NCI-H2029 treated with DMSO at 0.1 percent for 48 hours (cell line): ENCODE results near the gene IPCEF1.

Experiments
- DNase-seq: peaks from one replicate; lab custom pipeline; 2025; lab: John Stamatoyannopoulos, UW

IPCEF1 gene

DNA sequence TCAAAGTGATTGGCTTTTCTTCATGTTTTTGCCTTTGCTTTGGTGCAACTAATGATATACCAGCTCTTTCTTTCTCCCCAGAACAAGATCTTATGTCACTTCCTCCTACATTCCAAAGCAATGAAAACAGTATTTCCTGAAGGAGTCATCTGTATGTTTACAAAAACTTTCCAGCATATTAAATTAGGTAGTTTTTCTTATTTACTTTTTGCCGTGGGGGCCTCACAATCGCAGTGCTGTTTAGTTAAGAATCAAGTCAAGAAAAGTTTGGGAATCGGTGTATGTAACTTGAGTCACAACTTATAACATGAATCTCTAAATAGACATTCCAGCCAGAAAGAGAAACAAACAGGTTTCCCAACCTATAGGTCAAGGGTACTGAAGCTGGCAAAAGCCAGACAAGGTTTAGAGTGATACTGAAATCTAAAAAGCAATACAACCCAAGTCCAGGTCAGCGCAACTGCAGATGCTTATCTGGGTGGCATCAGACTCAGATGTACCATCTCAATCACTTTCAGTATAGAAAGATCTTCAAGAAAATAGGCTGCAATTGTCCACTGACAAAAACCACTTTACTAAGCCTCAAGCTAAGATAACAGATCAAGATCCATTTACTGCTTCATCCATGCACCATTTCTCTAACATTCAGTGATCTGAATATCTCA lies 63.6 kb downstream of the IPCEF1 start:
- no peak for DNase-seq

GRCh38 chr6:154292066-154292465 lies 64.5 kb downstream of the IPCEF1 start:
- DNase-seq = no peak

DNA sequence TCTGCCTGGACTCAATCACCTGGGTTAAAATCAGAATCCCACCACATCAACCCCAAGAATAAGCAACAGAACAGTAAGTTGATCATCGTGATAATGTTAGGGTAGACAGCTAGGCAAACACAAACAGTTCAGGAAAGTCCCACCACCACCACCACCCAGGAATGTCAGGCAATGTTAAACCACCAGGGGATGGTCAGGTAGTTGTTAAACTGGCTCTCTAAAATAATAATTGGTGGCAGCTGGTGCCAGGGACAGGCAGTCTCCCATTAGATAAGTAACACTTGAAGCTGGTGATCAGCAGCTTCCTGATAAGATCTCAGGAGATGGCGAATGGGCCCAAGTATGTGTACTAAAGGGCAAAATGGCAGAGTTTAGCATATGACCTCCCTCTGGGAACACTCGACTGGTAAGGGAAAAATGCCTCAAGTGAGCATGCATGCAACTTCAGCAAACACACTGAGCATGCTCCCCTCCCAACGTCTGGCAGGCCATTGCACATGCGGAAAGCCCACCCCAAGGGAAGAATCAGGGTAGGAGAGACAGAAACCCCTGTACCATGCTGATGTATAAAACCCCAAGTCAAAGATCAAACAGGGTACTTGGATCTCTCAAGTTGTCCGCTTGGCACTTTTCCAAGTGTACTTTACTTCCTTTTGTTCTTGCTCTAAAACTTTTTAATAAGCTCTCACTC lies 66.6 kb downstream of the IPCEF1 start:
- DNase-seq = no peak

- DNase-seq = no peak
These were observed 70.8 kb downstream of the IPCEF1 start for GRCh38 chr6:154285826-154286225.

DNA sequence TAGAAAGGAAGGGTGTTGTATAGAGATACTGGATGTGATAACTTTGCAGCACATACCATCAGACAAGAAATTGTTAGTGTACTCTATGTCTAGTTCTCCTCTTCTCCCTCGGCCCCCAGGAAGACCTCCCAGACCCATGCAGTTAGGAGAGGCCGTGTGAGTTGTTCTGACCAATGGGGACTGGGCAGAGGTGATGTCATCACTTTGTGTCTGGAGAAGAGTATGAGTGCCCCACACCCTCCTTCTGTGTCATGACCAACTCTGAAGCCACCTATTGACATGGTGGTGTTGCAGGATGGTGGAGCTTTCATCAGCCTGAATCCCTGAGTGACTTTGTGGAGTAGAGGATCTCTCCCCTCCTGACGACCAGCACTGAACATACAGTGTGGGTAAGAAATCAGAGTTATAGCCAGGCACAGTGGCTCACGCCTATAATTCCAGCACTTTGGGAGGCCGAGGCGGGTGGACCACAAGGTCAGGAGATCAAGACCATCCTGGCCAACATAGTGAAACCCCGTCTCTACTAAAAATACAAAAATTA lies 72.2 kb downstream of the IPCEF1 start:
- no peak for DNase-seq

DNA sequence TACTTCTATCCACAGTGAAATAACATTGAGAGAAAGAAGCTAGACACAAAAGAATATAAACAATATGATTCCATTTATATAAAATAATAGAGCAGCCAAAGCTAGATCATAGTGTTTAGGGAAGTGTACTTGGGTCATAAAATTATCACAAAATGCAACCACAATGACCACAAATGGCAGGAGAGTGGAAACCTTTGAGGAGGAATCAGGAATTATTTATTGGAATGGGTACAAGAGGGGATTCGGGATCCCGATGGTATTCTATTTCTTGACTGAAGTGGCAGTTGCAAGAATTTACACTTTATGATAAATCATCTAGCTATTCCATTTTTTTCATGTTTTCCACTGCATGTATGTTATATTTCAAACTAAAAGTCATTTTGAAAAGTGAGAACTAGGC lies 76.1 kb downstream of the IPCEF1 start:
- DNase-seq = no peak

DNA sequence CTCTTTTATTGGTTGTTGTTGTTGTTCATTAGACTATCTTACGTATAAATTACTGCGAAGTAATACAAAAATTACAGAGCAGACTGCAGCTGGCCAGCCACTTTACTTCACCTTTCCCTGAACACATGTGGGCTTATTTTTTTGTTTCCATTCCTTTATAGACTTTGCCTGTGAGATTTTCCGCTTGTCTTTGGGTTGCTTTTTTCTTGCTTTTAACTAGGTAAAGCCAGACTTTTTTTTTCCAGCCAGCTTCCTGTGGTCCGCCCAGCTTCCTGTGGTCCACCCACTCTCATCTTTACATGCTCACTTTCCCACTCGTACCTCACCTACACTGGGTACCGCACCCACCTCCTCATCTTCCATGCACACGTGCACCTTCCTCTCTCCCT lies 79.0 kb downstream of the IPCEF1 start:
- no peak for DNase-seq

DNA sequence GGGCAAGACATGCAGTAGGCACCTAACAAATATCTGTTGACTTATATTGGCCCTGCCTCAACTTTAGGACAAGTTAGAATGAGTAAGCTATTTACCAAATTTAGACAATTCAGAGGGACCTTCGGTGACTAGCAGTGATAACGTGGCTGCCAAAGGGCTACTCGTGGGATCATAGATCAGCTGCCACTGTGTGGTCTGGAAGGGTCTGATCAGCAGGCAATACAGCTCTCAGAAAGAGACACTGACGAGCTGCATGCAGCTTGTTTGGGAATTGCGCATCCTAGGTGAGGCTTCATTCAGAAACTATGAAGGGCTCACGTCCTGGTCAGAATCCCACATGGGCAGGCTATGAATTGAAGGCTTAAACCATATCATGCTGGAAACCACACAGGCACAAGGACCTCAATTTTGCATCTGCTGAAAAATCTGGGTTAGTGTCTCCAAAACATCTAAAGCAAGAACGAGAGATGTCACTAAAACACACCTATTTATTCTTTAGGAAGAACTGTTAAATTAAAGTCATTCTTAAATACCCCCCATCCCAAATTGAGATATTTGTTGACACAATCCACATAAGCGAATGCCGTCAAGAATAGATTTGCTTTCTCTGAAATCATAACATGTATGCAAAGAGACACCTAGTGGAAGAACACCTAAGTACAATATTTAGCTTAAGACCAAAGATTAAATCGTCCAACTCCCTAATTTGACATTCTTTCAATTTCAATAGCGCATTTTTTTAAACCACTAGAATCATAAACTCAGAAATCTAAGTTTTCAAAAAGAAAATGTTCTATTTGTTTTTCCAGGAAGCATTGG lies 79.6 kb downstream of the IPCEF1 start:
- DNase-seq = peak; percentile 52

DNA sequence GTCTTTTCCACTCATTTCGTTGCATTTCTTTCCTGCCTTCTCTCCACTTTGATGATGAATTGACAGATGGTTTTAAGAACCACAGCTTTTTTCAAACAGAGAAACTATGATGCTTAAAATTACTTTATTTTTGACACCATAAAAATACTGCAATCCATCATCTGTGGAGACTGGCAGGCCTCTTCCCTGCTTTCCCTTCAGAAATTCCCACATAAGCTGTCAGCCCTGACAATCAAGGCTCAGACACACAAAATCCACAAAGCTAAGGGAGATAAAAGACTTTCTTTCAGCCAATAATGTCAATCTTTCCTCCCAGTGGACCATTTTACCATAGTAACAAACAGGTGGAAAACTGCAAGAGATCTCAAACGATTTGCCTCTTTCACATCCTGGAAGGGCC lies 82.4 kb downstream of the IPCEF1 start:
- no peak for DNase-seq

DNA sequence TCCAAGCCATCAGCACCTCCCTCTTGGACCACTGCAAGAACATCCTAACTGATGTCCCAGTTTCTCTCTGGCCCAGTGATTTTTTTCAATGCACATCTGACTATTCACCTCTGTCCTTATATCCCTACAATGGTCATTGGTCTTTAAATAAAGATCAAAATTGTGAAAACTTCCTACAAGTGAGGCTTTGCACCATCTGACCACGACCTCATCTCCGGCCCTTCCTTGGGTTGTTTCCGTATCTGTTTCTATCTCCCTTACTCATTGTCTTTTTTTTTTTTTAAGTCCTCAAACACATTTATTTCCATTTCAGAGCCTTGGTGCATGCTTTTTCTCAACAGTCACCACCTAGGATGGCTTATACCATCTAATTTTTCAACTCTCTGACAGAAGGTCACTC lies 88.1 kb downstream of the IPCEF1 start:
- no peak for DNase-seq

- no peak for DNase-seq
These were observed 89.0 kb downstream of the IPCEF1 start for GRCh38 chr6:154267508-154268106.

- no peak for DNase-seq
These were observed 90.0 kb downstream of the IPCEF1 start for GRCh38 chr6:154266560-154267099.

- DNase-seq = no peak
These were observed 94.8 kb downstream of the IPCEF1 start for GRCh38 chr6:154261688-154262397.

GRCh38 chr6:154258064-154258757 lies 98.4 kb downstream of the IPCEF1 start:
- no peak for DNase-seq

GRCh38 chr6:154257067-154257466 lies 99.5 kb downstream of the IPCEF1 start:
- DNase-seq = no peak

GRCh38 chr6:154252678-154253077 lies 103.9 kb downstream of the IPCEF1 start:
- no peak for DNase-seq

DNA sequence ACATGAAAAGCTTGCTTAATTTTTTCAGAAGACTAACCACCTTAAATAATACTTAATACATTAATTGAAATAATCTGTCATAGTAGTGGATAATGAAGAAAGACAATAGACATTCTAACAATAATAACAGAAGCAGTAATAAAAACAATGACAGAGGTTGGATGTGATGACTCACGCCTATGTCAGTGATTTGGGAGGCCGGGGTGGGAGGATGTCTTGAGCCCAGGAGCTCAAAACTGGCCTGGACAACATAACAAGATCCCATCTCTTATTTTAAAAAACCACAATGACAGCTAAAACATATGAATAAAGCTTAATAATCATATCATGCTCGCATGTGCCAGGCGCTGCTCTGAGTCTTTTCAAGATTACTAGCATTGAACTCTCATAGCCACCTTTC lies 105.5 kb downstream of the IPCEF1 start:
- DNase-seq = no peak

GRCh38 chr6:154249499-154250298 lies 106.9 kb downstream of the IPCEF1 start:
- no peak for DNase-seq

DNA sequence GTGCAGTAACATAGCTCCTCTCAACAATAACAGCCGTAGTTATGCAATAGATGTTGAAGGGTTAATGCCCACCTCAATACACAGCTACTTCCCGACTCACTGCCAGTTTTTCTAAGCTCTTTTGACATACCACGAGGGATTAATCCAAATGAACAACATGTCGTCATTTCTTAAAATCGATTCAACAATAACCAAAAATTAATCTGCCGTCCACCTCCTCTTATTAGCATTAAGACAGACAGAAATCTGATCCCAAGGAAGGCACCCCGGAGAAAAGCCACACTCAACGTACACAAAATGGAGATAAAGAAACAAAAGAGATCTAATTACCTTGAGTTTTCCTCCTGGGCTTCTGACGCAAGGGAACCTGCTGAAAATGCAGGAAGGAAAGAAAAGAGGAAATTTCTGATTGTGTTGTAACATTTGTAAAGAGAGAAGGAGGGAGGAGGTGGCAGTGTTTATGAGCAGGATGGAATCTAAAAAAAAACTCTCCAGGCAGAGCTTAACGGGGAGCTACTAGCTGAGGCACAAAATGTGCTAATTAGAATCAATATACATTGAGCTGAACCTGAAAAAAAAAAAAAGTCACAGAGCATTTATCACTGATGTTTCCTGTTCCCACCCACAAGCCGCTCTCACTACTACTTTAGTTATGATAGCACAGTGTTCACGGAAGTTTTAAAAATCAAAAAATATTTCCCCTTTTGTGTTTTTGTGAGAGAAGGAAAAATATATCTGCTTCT lies 109.3 kb downstream of the IPCEF1 start:
- DNase-seq = peak; percentile 1
